ENCODE data around the gene MMAA.

MMAA gene

DNA sequence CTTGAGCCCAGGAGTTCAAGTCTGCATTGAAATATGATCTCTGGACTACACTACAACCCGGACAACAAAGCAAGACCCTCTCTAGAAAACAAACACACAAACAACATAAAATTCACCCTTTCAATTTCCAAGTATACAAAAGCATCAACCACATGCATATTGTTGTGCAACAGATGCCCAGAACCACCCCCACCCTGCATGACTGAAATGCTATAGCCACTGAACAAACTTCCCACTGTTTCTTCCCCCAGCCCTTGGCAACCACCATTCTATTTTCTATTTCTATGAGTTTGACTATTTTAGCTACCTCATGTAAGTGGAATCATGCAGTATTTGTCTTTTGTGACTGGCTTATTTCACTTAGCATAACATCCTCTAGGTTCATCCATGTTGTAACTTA, 46.6 kb downstream of the MMAA start:
- H3K4me3 ChIP-seq (replicated peaks; ENCODE audit: low read depth, low read length) = no peak overlapping the region
- TF ChIP-seq, protein P1, sequence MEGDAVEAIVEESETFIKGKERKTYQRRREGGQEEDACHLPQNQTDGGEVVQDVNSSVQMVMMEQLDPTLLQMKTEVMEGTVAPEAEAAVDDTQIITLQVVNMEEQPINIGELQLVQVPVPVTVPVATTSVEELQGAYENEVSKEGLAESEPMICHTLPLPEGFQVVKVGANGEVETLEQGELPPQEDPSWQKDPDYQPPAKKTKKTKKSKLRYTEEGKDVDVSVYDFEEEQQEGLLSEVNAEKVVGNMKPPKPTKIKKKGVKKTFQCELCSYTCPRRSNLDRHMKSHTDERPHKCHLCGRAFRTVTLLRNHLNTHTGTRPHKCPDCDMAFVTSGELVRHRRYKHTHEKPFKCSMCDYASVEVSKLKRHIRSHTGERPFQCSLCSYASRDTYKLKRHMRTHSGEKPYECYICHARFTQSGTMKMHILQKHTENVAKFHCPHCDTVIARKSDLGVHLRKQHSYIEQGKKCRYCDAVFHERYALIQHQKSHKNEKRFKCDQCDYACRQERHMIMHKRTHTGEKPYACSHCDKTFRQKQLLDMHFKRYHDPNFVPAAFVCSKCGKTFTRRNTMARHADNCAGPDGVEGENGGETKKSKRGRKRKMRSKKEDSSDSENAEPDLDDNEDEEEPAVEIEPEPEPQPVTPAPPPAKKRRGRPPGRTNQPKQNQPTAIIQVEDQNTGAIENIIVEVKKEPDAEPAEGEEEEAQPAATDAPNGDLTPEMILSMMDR (IDR thresholded peaks at IDR 0.05; ENCODE audit: low read length, missing control alignments) = no peak
- peak; percentile 4 for DNase-seq (ENCODE audit: low read depth)

DNA sequence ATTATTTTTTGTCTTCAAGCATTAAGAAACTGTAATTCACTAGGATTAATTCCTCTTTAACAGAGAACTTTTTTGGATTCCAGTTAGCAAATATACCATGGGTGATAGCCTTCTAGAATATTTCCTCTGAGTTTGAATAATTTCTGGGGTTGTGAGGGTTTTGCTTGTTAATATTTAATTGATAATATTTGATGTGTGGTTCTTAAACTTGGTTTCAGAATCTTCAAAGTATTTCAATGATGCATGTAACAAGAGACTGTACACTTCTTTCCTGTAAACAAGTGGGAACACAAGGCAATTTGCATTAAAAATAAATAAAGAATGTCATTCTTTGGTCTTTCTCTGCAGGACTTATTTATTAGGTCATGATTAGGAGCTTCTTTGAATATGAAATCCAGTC, 51.2 kb downstream of the MMAA start:
- TF ChIP-seq, protein P1 (IDR thresholded peaks at IDR 0.05; ENCODE audit: low read length, missing control alignments) = no peak
- no peak for DNase-seq (ENCODE audit: low read depth)
- H3K4me3 ChIP-seq (replicated peaks; ENCODE audit: low read depth, low read length) = no peak overlapping the region

DNA sequence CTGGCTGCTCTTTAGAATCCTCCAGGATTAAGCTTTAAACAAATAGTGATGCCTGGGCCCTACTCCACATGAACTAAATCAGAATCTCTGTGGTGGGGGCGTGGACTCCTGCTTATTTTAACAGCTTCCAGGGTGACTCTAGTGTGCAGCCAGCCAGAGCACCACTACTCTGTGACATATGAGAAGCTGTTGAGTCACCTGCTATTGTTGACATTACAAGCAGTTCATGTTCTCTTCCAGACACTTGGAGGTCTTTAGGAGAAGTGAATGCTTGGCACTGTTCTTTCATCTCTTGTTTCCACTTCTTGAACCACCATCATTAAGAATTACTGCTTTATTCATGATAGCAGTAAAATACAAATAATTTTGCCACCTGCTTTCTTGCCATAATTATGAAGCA, 60.3 kb downstream of the MMAA start:
- peak; percentile 55 for DNase-seq (ENCODE audit: low read depth)
- TF ChIP-seq, protein P1 (IDR thresholded peaks at IDR 0.05; ENCODE audit: low read length, missing control alignments) = no peak
- no peak overlapping the region for H3K4me3 ChIP-seq (replicated peaks; ENCODE audit: low read depth, low read length)

DNA sequence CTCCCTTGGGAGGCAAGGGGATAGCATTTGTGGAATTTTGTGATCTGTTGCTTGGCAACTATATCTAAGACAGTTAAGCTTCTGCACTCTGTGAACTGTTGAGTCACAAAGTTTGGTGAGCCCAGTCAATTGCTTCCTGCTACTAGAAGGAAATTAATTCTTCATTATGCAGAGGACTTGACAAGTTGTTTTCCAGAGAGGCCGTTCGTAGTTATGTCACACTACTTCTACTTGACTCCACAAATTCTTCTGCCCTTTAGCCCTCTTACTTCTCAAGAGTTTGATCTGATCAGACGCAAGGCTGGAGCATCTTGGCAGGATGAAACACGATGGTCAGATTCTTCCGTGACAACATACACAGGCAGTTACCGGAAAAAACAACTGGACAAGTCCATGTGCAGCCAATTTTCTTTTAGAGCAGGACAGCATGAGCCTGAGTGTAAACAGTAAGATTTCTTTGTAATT, 60.8 kb downstream of the MMAA start, which contains the start of gene C4orf51:
TSS of gene C4orf51 (plus strand) at position 156 of the 465 bp plus-strand sequence. CDS start at position 214, 58 bp downstream.
- peak; percentile 48 for DNase-seq (ENCODE audit: low read depth)
- TF ChIP-seq, protein P1 (IDR thresholded peaks at IDR 0.05; ENCODE audit: low read length, missing control alignments) = no peak
- H3K4me3 ChIP-seq (replicated peaks; ENCODE audit: low read depth, low read length) = no peak within 1 kb of the TSS

DNA sequence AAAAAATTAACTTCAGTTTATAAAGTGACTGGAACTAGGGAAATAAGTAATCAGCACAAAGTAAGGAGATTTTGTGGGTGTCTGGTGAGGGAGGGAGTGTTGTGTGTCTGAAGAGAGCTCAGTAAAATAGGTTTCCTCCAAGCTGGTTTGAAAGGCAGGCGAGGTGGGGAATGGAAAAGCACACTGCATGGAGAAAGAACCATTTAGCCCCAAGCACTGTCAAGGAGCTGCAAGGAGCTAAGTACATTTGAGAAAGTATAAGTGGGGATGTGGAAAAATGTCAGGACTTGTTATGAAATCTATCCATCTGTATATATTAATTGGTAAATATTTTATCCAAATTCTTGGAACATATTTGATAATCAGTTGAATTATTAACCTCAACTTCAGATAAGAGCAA, 61.7 kb downstream of the MMAA start:
- TF ChIP-seq, protein P1 (IDR thresholded peaks at IDR 0.05; ENCODE audit: low read length, missing control alignments) = no peak
- no peak overlapping the region for H3K4me3 ChIP-seq (replicated peaks; ENCODE audit: low read depth, low read length)
- no peak for DNase-seq (ENCODE audit: low read depth)

DNA sequence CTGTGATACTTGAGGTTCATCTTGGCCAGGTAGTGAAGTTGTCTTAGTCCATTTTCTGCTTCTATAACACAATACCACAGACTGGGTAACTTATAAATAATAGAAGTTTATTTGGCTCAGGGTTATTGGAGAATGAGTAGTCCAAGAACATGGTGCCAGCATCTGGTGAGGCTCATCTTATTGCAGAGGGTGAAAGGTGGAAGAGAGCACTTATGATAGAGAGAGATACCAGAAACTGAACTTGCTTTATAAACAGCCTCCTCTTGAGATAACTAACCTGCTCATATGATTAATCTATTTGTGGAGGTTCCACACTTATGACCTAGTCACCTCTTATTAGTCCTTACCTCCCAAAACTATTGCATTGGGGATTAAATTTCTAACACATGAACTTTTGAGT, 62.3 kb downstream of the MMAA start:
- no peak for DNase-seq (ENCODE audit: low read depth)
- no peak overlapping the region for H3K4me3 ChIP-seq (replicated peaks; ENCODE audit: low read depth, low read length)
- TF ChIP-seq, protein P1 (IDR thresholded peaks at IDR 0.05; ENCODE audit: low read length, missing control alignments) = no peak

DNA sequence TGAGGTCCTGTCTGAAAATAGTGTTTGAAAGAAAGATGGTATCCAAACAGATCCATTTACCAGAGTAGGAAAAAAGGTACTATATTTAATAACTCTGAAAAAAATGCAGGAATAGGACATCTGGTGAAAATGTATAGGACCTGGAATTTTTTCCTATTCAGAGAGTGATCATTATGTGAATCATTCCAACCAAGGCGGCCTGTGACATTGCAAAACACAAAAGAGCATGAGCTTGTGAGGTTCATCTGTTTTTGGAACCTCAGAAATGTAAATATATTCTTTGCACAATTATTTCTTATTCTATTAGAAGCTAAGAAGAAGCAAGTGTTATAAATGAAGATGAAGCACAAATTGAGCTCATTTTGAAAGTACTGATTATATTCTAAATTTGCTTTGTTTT, 62.8 kb downstream of the MMAA start:
- no peak for DNase-seq (ENCODE audit: low read depth)
- TF ChIP-seq, protein P1 (IDR thresholded peaks at IDR 0.05; ENCODE audit: low read length, missing control alignments) = no peak
- no peak overlapping the region for H3K4me3 ChIP-seq (replicated peaks; ENCODE audit: low read depth, low read length)

All from fibroblast of pulmonary artery (primary cell).